Lower leg skin (tissue), 3 donors: ENCODE data around the gene SH2D3C.

Source experiments
- CTCF ChIP-seq, 3 donors: fragments of 450-650 bp; IDR thresholded peaks; one replicate each; pipeline ENCODE4 v1.5.1; 2016; ENCODE audit warnings: antibody characterized with exemption in 3 of 3, mild to moderate bottlenecking in 3 of 3, moderate library complexity in 2 of 3
- POLR2A ChIP-seq, 2 donors: fragments of 450-650 bp; IDR thresholded peaks; one replicate each; pipeline ENCODE4 v1.6.1; 2016 to 2017; ENCODE audit warnings: antibody characterized with exemption in 2 of 2, mild to moderate bottlenecking in 1 of 2, moderate library complexity in 1 of 2

- no peak for TF ChIP-seq CTCF (IDR thresholded peaks at IDR 0.05)
- no peak for TF ChIP-seq POLR2A (IDR thresholded peaks at IDR 0.05)
Measured at GRCh38 chr9:127773981-127774380, 4.5 kb downstream of the SH2D3C start.
